GM13976 (cell line): Measurements from ENCODE around the gene USP53.
"Not testable (repeated sequence)": the region's sequence is repeated elsewhere in the genome, so short reads cannot be mapped to it uniquely, and the experiment has no call there.

Source experiments
- DNase-seq: peaks from one replicate; pipeline ENCODE4 v3.0.0; 2012; ENCODE audit warnings: low spot score
- CTCF ChIP-seq: IDR thresholded peaks from 2 replicates; pipeline ENCODE4 v1.5.1; 2012; ENCODE audit warnings: borderline replicate concordance, mild to moderate bottlenecking; ENCODE audit not compliant: insufficient read depth; ENCODE audit errors: extremely low read depth, missing control alignments, control extremely low read depth
- in situ Hi-C: fragments of 300-500 bp; cut with MboI; formaldehyde crosslinking; loops from one replicate; pipeline ENCODE4 v1.12.0; 2022; ENCODE audit warnings: low sequenced_read_pairs, mixed read lengths, inconsistent platforms; ENCODE audit not compliant: unreplicated experiment

USP53 gene

DNA sequence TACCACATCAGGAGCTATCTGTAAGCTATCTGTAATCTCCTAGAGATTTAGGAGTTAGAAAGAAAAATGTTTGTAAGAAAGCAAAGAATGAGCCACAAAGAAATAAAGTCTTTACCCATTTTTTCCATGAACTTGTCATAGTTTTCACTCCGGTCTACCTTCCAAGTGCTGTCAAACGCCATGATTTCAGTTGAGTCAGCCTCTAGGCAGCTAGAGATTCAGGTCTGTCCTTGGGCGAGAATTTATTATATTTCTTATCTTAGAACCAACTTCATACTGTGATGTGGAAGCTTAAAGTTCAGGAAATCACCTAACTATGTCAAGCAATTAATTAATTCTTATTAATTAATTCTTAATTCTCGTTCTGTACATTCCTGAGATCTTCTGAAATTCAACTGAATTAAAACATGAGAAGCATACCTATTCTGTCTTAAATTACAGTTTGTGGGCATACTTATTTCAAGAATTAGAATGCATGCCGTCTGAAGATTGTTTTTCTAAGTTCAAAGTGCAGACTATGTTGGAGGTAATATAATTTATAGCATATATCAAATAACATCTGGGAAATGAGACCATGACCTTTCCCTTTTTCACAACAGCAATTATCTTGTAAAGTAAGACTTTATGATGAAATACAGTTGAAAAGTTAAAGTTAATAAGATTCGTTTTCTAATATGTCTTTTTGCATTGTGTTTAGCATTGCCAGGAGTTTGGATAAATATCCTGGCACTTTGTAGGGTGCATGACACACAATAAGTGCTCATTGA is 109.6 kb downstream of the USP53 start, which contains the start of gene FABP2:
TSS of gene FABP2 (minus strand) at position 218 of the 767 bp plus-strand sequence. CDS start at position 182, 36 bp downstream.
- DNase-seq = no peak
- TF ChIP-seq CTCF = no peak
- in situ Hi-C loops = loop anchor here (25.0 kb wide), 1 partner anchor 465 kb away; no protein-coding TSS in a partner anchor

DNA sequence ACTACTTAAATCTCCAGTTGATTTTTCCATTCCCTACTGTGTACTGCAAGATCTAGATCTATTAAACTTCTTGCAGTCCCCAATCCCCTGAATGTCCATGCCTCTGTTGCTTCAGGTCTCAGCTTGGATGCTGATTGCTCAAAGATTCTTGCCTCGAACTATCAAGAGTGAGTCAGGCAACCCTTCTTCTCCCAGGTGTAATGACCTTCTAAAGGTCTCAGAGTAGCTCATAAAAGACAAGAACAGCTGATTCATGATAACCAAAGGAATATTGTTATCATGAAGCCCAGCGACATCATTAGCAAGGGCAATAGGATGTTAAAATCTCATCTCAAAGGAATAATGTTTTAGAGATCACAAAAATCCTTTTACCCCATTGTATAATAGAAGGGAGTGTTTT is 116.2 kb downstream of the USP53 start:
- no peak for TF ChIP-seq CTCF
- DNase-seq = no peak
- in situ Hi-C loops = no loop called here

- in situ Hi-C loops = no loop called here
- no peak for TF ChIP-seq CTCF
Observed at GRCh38 chr4:119329835-119330620, 117.5 kb downstream of the USP53 start.

GRCh38 chr4:119336332-119336979 is 123.9 kb downstream of the USP53 start:
- DNase-seq, in situ Hi-C loops: not testable (repeated sequence)

More at GRCh38 chr4:119329835-119330620, 117.5 kb downstream of the USP53 start:
- no peak for DNase-seq

- TF ChIP-seq CTCF = no peak
- no peak for DNase-seq
- in situ Hi-C loops = no loop called here
Observed at GRCh38 chr4:119337010-119337409, 124.5 kb downstream of the USP53 start.

DNA sequence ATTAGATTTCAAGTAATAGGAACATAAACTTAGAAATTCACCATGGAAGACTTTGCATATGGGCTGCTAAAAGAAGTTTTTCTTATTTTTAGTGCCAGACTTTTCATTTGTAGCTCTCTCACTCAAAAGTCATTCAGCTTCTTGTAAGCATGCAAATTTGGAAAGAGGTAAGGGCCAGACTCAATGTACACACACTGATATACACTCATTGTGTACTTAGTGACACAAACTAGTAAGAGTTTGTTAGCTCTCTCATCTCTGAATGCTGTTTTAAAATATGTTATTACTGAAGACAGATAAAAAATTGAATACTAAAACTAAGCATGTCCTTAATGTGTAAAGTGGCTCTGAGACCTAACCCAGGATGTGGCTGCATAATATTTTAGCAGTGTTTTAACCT is 127.4 kb downstream of the USP53 start:
- in situ Hi-C loops, DNase-seq: not testable (repeated sequence)

- in situ Hi-C loops, DNase-seq: not testable (repeated sequence)
Observed at GRCh38 chr4:119343293-119343692, 130.8 kb downstream of the USP53 start.
